HL-60 (cell line): ENCODE measurements around the gene CERS4.
"Not testable (repeated sequence)": the region's sequence is repeated elsewhere in the genome, so short reads cannot be mapped to it uniquely, and the experiment has no call there.

Source experiments
- SPI1 ChIP-seq: IDR thresholded peaks from 2 replicates; pipeline ENCODE4 v1.6.1; 2012; ENCODE audit warnings: low read depth, mild to moderate bottlenecking, borderline replicate concordance
- TF ChIP-seq, protein P1 (sequence below): IDR thresholded peaks from one replicate; pipeline ENCODE4 v1.5.1; 2011; ENCODE audit warnings: low read length, control low read depth, inconsistent platforms; ENCODE audit not compliant: insufficient read depth

DNA sequence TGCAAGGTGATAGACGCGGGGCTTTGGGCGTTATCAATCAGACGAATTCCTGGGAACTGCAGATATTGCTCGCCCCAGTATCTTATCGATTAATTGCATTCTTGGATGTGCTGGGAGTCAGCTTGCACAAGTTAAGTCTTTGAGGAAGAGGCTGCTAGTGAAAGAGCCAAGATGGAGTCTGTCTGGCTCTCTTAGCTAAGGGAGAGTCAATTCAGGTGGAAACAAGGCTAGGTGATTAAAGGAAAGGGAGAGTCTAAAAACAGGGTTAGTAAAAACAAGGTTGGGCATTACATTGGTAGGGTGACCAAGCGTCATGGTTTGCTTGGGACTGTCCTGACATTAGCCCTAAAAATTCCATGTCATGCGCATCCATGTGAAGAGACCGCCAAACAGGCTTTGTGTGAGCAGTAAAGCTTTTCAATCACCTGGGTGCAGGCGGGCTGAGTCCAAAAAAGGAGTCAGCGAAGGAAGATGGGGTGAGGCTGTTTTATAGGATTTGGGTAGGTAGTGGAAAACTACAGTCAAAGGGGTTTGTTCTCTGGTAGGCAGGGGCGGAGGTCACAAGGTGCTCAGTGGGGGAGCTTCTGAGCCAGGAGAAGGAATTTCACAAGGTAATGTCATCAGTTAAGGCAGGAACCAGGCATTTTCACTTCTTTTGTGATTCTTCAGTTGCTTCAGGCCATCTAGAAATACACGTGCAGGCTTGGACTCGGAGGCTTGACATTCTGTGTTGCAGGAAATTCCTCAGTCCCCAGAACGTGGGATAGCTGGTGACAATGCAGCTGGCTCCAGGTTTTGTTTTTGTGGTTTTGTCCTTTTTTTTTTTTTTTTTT is 5.7 kb upstream of the CERS4 start:
- TF ChIP-seq, protein P1, sequence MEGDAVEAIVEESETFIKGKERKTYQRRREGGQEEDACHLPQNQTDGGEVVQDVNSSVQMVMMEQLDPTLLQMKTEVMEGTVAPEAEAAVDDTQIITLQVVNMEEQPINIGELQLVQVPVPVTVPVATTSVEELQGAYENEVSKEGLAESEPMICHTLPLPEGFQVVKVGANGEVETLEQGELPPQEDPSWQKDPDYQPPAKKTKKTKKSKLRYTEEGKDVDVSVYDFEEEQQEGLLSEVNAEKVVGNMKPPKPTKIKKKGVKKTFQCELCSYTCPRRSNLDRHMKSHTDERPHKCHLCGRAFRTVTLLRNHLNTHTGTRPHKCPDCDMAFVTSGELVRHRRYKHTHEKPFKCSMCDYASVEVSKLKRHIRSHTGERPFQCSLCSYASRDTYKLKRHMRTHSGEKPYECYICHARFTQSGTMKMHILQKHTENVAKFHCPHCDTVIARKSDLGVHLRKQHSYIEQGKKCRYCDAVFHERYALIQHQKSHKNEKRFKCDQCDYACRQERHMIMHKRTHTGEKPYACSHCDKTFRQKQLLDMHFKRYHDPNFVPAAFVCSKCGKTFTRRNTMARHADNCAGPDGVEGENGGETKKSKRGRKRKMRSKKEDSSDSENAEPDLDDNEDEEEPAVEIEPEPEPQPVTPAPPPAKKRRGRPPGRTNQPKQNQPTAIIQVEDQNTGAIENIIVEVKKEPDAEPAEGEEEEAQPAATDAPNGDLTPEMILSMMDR, result not testable (repeated sequence)
- not testable (repeated sequence) for TF ChIP-seq SPI1
